ENCODE data around the gene MLF2.

- TF ChIP-seq CTCF (IDR thresholded peaks at IDR 0.05) (peak in 5 of 7 experiments; percentile 13 to 89 (median 64)), POLR2A (IDR thresholded peaks at IDR 0.05) (no peak), EP300 (IDR thresholded peaks at IDR 0.05) (no peak)
Observed at GRCh38 chr12:6766651-6767349, 13.9 kb upstream of the MLF2 start.

Measured in stomach (tissue), 4 donors.